ENCODE data around the gene CCHCR1.
"Not testable (repeated sequence)": the region's sequence is repeated elsewhere in the genome, so short reads cannot be mapped to it uniquely, and the experiment has no call there.

The CCHCR1 gene, protein sequence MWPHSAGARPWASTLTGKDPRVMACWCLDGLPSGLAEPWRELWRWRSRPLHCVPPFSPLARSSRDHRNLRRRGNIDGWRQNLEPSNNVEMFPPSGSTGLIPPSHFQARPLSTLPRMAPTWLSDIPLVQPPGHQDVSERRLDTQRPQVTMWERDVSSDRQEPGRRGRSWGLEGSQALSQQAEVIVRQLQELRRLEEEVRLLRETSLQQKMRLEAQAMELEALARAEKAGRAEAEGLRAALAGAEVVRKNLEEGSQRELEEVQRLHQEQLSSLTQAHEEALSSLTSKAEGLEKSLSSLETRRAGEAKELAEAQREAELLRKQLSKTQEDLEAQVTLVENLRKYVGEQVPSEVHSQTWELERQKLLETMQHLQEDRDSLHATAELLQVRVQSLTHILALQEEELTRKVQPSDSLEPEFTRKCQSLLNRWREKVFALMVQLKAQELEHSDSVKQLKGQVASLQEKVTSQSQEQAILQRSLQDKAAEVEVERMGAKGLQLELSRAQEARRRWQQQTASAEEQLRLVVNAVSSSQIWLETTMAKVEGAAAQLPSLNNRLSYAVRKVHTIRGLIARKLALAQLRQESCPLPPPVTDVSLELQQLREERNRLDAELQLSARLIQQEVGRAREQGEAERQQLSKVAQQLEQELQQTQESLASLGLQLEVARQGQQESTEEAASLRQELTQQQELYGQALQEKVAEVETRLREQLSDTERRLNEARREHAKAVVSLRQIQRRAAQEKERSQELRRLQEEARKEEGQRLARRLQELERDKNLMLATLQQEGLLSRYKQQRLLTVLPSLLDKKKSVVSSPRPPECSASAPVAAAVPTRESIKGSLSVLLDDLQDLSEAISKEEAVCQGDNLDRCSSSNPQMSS

DNA sequence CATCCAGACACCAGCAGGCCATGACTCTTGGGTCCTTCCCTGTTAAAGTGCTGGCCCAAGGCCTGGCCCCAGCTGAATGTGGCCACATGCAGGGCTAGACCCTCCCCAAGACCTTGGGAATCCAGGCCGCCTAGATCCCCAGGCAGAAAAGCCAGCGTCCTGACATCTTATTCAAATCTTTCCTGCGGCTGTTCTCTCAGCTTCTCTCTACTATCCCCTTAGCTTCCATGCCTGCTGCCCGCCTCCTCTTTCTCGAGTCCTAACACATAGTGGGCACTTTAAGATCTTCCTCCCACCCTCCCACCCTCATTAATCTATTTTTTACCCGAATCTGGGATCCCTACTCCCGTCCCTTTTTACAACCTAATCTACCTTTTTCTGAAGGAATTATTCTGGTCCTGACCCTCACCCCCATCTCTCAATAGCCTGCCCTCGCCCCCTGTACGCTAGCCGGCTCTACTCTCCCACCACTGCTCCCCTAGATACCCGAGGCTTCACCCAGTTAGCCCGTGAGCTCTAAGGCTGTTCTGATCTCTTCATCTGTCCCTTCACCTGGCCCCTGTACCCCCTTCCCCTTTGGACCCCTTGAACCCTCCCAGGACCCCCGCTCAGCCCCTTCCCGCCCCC is at the start of gene CCHCR1:
Gene CCHCR1 (minus strand): TSS at position 290 of the 627 bp plus-strand sequence. CDS start 202 bp downstream, at position 88.
- no peak for DNase-seq (ENCODE audit: low read depth in 2 of 2)

DNA sequence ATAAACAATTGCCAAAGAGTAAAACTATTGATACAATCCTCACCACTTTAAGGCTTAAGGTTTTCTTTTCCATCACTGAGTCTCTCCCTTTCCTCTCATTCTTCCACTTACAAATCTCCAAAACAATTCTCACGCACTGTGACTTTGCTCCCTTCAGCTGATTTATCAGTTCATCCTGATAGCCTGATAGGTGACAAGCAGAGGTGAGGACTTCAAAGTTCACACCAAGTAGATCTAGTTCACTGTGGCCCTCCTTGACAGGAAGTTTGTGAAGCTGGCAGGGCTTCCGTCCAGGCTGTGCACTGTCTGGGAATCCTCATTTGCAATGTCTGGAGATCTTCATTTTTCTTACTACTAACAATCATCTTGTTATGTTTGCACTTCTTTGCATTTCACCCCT is 48.0 kb upstream of the CCHCR1 start:
- no peak for DNase-seq (ENCODE audit: low read depth in 2 of 2)

DNA sequence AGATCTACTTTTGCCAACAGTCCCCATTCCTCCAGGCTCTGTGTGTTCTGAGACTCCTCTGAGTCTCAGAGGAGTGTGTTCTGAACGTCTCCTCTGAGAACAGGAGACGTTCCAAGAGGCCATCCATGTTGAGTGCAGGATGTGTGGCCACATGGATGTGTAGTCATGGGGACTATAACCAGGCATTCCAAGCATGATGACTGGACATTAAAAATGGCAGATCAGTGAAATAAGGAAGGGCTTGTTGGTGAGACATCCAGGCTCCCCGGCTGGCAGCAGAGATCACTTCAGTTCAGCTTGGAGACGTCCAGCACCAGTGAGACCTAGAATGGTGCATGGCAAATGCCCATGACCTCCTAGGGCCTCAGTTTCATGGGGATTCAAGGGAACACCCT is 47.1 kb upstream of the CCHCR1 start:
- DNase-seq (ENCODE audit: low read depth in 2 of 2): no peak

GRCh38 chr6:31203345-31203979 is 45.9 kb upstream of the CCHCR1 start:
- DNase-seq (ENCODE audit: low read depth in 2 of 2): no peak

DNA sequence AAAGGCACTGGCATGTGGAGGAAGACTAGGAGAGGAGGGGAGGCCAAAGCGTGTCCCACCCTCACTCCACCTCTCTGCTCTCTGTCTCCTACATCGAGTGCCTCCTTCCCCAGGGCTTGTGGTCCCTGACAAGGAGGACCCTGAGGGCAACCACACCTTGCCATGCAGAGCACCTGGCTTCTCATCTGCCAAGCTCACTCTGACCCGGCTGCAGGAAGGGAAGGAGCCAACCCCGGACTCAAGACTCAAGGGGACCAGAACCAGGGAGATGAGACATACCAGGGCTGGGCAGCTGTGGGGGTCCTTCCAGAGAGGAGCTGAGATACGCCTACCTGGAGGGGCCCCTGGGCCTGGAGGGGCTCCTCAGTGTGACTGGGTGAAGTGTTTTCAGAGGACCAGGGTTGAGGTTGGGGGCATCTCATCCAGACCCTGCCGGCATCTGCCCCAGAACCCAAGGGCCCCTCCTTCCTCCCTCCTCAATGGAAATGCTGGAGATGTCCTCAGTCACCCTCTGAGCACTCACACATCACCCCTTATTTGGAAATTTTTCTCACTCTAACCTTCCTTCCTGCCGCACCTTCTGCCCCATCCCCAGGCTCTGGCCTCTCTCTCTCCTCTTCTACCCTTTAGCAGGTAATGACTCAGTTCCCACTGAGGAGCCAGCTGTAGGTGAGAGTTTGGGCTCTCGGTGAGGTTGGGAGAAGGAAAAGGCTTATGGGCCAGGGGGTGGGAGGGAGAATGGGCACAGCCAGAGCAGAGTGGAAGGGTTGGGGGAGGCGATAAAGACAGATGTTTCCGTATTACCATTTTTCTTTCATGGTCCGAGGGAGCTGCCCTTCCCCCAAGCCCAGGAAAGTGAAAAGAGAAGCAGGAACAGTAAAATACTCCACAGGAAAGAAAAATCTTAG is 44.9 kb upstream of the CCHCR1 start:
- DNase-seq (ENCODE audit: low read depth in 2 of 2): no peak

- not testable (repeated sequence) for DNase-seq (ENCODE audit: low read depth in 2 of 2)
These were observed 41.5 kb upstream of the CCHCR1 start for GRCh38 chr6:31199105-31199452.

GRCh38 chr6:31197559-31198305 is 40.1 kb upstream of the CCHCR1 start:
- DNase-seq (ENCODE audit: low read depth in 2 of 2): peak; percentile 87 to 89

- not testable (repeated sequence) for DNase-seq (ENCODE audit: low read depth in 2 of 2)
These were observed 38.8 kb upstream of the CCHCR1 start for GRCh38 chr6:31196251-31197022.

- not testable (repeated sequence) for DNase-seq (ENCODE audit: low read depth in 2 of 2)
These were observed 37.8 kb upstream of the CCHCR1 start for GRCh38 chr6:31195308-31195979.

- DNase-seq (ENCODE audit: low read depth in 2 of 2): no peak
These were observed 36.6 kb upstream of the CCHCR1 start for GRCh38 chr6:31194061-31194834.

GRCh38 chr6:31193206-31193605 is 35.6 kb upstream of the CCHCR1 start:
- DNase-seq (ENCODE audit: low read depth in 2 of 2): no peak

DNA sequence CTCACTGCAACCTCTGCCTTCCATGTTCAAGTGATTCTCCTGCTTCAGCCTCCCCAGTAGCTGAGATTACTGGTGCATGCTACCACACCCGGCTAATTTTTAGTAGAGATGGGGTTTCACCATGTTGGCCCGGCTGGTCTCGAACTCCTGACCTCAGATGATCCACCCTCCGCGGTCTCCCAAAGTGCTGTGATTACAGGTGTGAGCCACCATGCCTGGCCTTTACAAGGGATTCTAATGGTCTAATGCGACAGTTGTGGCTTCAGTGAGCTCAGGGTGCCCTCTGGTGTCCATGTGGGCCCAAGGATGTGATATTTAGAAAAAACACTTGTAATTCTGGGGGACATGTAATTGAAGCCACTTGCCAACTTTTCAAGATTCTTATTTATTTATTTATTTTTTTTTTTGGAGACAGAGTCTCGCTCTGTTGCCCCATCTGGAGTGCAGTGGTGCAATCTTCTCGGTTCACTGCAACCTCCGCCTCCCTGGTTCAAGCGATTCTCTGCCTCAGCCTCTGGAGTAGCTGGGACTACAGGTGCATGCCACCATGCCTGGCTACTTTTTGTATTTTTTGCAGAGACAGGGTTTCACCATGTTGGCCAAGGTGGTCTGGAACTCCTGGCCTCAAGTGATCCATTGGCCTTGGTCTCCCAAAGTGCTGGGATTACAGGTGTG is 35.0 kb upstream of the CCHCR1 start:
- DNase-seq (ENCODE audit: low read depth in 2 of 2): not testable (repeated sequence)

DNA sequence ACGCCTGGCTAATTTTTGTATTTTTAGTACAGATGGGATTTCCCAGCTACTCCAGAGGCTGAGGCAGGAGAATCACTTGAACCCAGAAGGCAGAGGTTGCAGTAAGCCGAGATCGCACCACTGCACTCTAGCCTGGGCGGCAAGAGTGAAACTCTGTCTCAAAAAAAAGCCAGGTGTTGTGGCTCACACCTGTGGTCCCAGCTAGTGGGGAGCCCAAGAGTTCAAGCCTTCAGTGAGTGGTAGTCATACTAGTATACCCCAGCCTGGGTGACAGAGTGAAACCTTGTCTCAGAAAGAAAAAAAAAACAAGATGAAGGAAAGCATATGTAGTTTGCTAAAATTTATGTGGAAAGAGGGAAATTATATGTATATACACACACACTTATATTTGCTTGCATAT is 32.9 kb upstream of the CCHCR1 start:
- no peak for DNase-seq (ENCODE audit: low read depth in 2 of 2)

DNA sequence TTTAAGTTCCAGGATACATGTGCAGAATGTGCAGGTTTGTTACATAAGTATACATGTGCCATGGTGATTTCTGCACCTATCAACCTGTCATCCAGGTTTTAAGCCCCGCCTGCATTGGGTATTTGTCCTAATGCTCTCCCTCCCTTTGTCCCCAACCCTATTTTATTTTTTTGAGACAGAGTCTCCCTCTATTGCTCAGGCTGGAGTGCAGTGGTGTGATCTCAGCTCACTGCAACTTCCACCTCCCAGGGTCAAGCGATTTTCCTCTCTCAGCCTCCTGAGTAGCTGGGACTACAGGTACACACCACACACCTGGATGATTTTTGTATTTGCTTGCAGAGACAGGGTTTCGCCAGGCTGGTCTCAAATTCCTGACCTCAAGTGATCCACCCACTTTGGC is 31.6 kb upstream of the CCHCR1 start:
- DNase-seq (ENCODE audit: low read depth in 2 of 2): not testable (repeated sequence)

DNA sequence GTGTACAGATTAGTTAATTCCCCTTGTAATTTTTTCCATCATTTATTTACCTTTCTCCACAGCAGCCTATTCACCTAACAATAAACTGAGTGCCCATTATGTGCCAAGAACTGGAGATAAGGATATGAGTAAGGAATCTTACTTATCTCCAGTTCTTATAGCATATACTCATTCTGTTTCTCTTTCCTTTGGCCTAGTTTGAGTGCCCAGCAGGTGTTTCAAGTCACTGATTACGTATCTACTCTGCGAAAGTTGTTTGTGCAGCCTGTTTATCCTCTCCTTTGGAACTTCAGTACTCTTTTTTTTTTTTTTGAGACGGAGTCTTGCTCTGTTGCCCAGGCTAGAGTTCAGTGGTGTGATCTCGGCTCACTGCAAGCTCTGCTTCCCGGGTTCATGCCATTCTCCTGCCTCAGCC is 30.2 kb upstream of the CCHCR1 start:
- DNase-seq (ENCODE audit: low read depth in 2 of 2): no peak

DNA sequence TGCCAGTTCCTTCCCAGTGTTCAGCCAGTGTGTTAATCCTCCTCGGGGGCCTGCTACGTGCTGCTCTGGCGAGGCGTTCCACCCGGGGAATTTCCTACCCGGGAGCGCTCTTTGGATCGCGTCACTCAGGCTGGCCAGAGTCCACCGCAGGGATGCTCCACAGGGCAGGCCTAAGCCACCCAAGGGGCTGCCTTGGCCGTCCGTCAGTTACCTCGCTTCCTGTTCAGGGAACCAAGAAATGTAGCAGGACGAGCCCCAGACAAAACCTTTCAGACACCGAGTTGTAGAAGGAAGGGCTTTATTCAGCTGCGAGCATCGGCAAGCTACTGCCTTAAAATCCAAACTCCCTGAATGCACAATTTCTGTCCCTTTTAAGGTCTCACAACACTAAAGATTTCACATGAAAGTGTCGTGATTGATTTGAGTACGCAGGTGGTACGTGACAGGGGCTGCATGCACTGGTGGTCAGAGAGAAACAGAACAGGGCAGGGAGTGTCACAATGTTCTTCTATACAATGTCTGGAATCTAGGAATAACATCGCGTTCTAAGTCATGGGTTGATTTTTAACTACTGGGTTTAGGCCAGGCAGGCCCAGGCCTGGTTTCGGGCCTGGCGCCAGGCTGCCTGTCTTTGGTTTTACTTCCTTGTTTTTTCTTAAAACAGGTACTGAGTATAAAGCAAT is 28.6 kb upstream of the CCHCR1 start:
- DNase-seq (ENCODE audit: low read depth in 2 of 2): no peak

DNA sequence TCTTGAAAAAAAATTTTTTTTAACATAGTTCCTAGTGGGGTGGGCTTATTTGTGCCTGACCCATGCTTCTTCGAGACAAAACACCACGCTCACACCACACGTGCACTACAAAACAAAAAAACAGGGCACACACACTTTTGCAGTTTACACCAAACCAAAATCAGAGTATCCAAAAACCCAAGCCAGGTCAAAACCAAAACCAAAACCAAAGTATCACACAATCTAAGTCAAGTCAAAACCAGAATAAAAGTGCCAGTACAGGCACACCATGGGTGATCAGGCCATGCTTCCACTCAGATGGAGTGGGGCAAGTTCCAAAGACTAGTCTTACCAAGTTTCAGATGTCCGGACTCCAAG is 28.1 kb upstream of the CCHCR1 start:
- not testable (repeated sequence) for DNase-seq (ENCODE audit: low read depth in 2 of 2)
